CD4-positive, alpha-beta T cell treated with Interleukin-12 subunit alpha and Interleukin-12 subunit beta, for 1 hour (primary cell): ENCODE results near the gene EPS8L3.
"Not testable (repeated sequence)": the region's sequence is repeated elsewhere in the genome, so short reads cannot be mapped to it uniquely, and the experiment has no call there.

Experiments
- DNase-seq: peaks from one replicate; pipeline ENCODE4 v3.0.0-alpha.2; 2020

Gene EPS8L3

GRCh38 chr1:109776911-109777310, 13.2 kb upstream of the EPS8L3 start:
- DNase-seq, result peak; percentile 81

GRCh38 chr1:109776206-109776835, 12.6 kb upstream of the EPS8L3 start:
- DNase-seq, result no peak

GRCh38 chr1:109775398-109775797, 11.7 kb upstream of the EPS8L3 start:
- DNase-seq, result no peak

- DNase-seq, result no peak
Measured at GRCh38 chr1:109773900-109774485, 10.3 kb upstream of the EPS8L3 start.

GRCh38 chr1:109773203-109773899, 9.6 kb upstream of the EPS8L3 start:
- DNase-seq, result peak; percentile 81

GRCh38 chr1:109772658-109773202, 9.0 kb upstream of the EPS8L3 start:
- no peak for DNase-seq

GRCh38 chr1:109771712-109772657, 8.3 kb upstream of the EPS8L3 start:
- DNase-seq, result no peak

- no peak for DNase-seq
Measured at GRCh38 chr1:109770331-109771095, 6.8 kb upstream of the EPS8L3 start.

- DNase-seq, result no peak
Measured at GRCh38 chr1:109769330-109770078, 5.8 kb upstream of the EPS8L3 start.

GRCh38 chr1:109768820-109769219, 5.1 kb upstream of the EPS8L3 start:
- no peak for DNase-seq

- no peak for DNase-seq
Measured at GRCh38 chr1:109768335-109768650, 4.6 kb upstream of the EPS8L3 start.

- DNase-seq, result no peak
Measured at GRCh38 chr1:109767637-109768334, 4.1 kb upstream of the EPS8L3 start.

GRCh38 chr1:109766991-109767636, 3.4 kb upstream of the EPS8L3 start:
- not testable (repeated sequence) for DNase-seq

- DNase-seq, result no peak
Measured at GRCh38 chr1:109765896-109766615, 2.3 kb upstream of the EPS8L3 start.

- DNase-seq, result no peak
Measured at GRCh38 chr1:109765483-109765815, 1.7 kb upstream of the EPS8L3 start.

GRCh38 chr1:109764561-109765482, 1.1 kb upstream of the EPS8L3 start:
- DNase-seq, result no peak

- no peak for DNase-seq
Measured at GRCh38 chr1:109762821-109763645, 690 bp downstream of the EPS8L3 start.
